NCI-H2171 treated with DMSO at 0.1 percent for 48 hours (cell line): ENCODE measurements around the gene SRGAP2B.
"Not testable (repeated sequence)": the region's sequence is repeated elsewhere in the genome, so short reads cannot be mapped to it uniquely, and the experiment has no call there.

Experiments
- DNase-seq: peaks from one replicate; lab custom pipeline; 2025; lab: John Stamatoyannopoulos, UW

The SRGAP2B gene

DNA sequence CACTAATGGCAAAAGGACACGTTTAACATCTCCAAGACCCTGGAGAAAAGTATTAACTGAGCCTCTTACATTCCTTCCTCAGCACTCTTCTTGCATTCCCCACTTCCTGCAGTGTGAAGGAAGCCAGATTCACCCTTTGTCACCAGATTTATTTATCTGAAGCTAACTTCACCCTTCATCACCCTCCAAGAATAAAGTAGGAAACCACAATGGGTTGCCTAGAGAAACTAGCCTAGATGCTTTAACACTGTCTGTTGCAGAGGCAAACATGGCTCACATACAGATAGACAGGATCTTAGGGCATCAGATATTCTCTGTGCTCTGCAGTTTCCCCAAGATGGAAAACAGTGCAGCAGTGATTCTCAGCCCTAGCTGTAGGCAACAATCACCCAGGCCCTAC is 147.6 kb downstream of the SRGAP2B start:
- DNase-seq = not testable (repeated sequence)

DNA sequence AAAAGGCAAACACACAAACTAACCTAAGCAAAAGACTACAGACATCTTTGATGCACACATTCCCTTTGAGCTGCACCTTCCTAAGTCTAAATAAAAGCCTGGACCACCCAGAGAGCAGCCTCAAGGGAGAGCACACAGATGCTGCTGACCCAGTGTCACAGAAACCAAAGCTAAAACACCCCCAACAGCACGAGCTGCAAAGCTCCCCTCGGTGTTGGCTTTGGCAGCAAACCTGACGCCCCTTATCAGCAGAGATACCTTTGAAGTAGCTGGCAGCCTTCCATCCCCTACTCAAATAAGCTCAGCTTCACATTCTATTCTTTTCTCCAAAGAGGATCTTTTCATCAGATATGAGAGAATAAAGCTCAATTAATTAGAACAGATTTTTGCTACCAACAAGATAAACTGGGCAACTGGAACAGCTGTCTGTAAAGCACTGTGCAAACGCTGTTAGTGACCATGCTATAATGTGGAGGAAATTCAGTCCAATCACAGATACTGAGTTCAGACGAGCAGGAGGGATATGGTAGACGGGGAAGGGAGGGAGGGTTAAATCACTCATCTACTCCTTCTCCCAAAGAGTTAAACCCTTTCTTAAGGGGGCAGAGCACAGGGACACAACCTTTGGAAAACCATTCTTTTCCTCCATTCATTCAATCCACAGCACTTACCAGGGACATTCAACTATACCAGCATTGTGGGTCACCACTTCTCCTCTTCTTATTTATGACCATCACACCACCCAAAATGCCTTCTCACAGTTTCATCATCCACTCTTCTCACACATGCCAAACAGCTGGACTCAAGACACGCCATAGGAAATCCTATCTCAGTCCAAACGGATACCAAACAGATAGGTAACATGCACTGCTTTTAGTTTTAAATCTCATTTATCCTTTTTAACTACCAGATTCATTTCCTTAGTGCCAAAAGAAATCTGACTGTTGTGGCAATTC is 148.3 kb downstream of the SRGAP2B start:
- DNase-seq = not testable (repeated sequence)

- DNase-seq = not testable (repeated sequence)
These were observed 153.4 kb downstream of the SRGAP2B start for GRCh38 chr1:144941710-144942109.

DNA sequence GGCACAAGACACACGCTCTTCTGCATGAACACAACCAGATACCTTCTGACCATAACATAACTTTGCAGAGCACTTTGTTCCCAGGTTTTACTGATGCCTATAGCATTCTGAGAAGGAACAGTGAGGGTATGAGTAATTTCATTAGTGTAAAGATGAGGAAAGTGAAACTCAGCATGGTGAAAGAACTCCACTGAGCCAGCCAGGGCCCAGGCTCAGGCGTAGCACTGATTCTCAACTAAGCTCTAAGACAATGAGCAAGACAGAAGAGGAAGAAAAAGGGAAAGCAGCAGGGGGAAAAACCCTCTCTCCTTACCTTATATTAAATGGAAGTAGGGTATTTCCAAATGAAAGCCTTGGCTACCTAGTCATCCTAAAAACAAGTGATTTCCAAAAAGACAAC is 155.1 kb downstream of the SRGAP2B start:
- DNase-seq = not testable (repeated sequence)

DNA sequence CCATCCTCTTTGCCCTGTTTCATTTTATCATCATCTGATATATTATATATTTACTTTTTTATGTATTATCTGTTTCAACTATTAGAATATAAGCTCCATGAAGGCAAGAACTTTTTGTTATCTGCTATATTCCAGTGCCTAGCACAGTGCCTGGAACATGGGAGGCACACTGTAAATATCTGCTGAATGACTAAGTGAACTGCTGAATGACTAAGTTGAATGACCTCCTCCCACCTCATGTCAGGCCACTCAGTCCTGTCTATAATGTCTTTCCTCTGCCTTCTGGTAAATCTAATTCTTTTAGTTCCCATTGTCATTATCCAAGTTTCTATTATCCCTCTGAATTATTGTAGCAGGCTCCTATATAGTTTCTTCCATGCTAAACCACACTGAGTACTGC is 156.5 kb downstream of the SRGAP2B start:
- not testable (repeated sequence) for DNase-seq

- not testable (repeated sequence) for DNase-seq
These were observed 158.9 kb downstream of the SRGAP2B start for GRCh38 chr1:144936186-144936732.

- DNase-seq = not testable (repeated sequence)
These were observed 159.8 kb downstream of the SRGAP2B start for GRCh38 chr1:144935310-144935709.

DNA sequence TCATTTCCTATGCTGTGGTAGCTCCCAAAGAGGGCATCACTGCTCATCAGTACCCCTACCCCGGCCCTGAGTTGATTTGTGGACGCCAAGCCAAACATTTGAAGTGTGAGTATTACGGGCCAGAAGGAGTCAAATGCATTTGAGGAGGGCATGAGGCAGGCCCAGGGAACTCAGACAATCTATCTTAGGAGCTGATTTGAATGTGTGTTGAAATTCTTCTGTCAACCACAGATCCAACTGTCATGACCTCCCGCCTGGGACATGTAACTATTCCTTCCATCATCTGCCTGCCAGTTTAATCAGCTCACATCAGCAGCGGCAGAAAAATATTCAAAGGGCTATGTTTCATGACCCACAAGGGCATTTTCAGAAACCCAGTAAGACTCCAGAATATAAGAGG is 162.1 kb downstream of the SRGAP2B start:
- not testable (repeated sequence) for DNase-seq

- DNase-seq = not testable (repeated sequence)
These were observed 163.0 kb downstream of the SRGAP2B start for GRCh38 chr1:144932153-144932552.

- not testable (repeated sequence) for DNase-seq
These were observed 163.6 kb downstream of the SRGAP2B start for GRCh38 chr1:144931553-144931952.

DNA sequence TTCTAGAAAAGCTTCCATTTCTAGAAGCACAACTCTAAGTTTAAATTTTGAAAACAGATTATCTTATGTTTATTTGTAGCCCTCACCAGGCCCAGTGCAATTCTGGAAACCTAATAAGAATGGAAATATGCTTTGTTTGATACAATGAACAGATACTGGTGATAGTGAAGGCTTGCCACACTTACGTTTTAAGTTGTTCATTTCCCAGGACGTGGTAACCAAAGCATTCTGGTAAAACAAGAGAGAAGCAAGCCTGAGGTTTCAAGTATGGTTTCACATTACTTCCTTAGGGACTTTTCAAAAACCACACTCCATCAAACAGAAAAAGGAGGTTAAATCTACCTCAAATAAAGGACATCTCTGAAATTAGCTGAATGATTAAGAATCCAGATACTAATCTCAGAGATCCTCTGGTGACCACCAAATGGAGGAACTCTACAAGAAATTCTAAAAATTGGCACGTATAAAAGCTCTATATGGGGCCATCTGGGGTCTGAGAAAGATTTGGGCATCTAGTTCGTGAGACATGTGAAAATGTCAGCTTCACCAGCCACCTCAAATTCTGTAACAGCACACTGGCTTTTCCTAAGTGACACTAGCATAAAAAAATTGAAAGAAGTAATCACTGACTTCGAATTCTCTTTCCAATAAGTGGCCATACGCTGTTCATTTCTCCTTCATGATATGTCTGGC is 164.9 kb downstream of the SRGAP2B start:
- DNase-seq = not testable (repeated sequence)

- DNase-seq = not testable (repeated sequence)
These were observed 167.8 kb downstream of the SRGAP2B start for GRCh38 chr1:144927292-144927691.

- not testable (repeated sequence) for DNase-seq
These were observed 171.5 kb downstream of the SRGAP2B start for GRCh38 chr1:144923640-144924039.

GRCh38 chr1:144922785-144923184 is 172.3 kb downstream of the SRGAP2B start:
- DNase-seq = not testable (repeated sequence)

DNA sequence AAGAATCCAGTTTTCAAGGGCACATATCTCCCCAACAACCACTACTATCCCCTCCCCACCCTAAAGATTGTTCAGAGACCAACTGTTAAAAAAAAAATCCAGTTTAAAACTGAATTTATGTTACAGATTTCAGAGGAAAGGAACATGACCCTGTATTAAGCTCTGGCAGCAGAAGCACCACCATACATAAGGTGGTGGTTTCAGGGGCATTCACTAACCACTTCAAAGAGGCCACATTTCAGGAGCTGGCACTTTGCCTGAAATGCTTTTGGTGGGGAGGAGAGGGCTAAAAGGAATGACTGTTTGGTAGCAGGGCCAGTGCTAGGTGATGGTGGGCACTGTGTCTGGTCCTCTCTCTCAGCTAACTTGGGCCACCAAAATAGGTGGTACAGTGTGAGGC is 176.0 kb downstream of the SRGAP2B start:
- not testable (repeated sequence) for DNase-seq

DNA sequence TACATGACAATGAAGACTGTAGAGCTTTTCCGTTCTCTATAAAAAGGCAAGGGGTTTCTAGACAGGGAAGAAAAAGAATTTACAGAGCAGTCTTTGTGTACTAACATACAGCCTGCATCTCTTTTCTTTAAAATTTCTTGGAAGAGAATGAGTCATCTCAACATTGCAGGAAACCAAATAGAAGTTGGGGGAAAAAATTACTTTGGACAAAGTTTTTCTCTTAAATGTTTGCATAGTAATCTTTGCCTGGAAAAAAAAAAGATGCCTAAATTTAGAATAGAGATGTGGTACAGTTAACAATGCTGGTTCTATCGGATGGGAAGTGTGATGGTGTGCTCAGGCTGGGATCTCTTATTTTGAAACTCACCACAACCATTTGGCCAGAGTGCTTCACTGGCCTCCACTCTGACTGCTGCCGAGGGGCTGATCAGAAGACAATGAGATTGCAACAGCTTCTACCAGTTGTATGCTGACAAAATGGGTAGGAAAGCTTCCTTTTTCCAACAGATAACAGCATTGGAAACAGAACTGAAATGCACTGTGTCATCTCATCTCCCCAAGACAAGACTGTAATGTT is 177.0 kb downstream of the SRGAP2B start:
- DNase-seq = not testable (repeated sequence)

GRCh38 chr1:144917154-144918026 is 177.7 kb downstream of the SRGAP2B start:
- DNase-seq = not testable (repeated sequence)

DNA sequence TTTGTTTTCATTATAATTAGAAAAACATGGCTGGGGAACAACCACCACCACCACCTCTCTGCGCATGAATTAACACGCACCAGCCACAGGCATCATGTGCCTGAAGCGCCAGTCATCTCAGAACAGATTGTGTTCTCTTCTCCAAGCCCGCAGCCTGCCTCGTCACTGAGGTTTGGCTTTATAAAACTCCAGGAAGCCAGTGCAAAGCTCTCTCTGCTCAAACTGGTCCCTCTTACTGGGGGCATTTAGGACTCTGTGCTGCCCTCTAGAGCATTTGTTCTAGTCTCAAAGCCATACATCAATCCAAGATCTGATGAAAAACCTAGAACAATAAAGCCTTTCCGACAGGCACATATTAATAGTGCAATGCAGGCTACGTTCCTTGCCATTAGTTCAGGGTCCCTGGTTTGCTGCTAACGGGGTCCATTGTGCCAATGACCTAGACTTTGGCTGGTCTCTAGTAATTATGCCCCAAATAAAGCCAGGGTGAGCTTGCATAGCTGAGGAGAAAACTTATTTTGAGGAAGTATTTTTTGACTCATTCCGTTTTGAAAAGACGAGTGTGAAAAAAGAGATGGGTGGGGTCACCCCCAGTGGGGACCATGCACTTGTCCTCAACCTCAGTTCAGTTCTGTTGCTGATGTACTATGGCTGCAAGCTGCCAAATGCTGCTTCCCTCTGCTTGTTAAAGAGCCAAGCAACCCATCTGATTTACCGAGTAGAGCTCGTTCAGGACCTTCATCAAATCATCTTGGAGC is 181.0 kb downstream of the SRGAP2B start:
- DNase-seq = not testable (repeated sequence)

- DNase-seq = not testable (repeated sequence)
These were observed 181.7 kb downstream of the SRGAP2B start for GRCh38 chr1:144913458-144913857.

DNA sequence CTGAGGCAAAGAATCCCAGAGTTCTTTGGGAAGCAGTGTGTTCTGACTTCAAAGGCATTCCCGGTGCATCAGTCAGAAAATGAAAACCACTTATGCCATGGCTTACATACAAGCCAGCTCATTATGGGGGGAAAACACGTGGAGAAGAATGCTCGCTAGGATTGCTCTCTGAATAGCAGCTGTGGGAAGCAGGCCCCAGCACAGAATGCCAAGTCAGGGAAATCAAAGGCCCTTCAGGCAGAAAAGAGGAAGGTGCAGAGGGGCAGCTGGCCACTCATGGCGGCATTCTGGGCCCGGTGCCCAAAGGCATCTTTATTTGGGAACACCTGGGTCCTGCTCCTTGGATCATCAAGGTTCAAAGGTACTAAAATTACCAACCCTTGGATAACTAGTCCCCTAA is 184.4 kb downstream of the SRGAP2B start:
- DNase-seq = not testable (repeated sequence)
